ENCODE results near the gene NFIC. TPM values are rescaled to one million over a fixed set of nuclear protein-coding genes. Genes with fewer than 3 reads are reported as not detected.
A peak's percentile ranks its signal among the peaks of the same experiment; 100 is the strongest.
"Not testable (repeated sequence)": the region's sequence is repeated elsewhere in the genome, so short reads cannot be mapped to it uniquely, and the experiment has no call there.

Gene NFIC
- total RNA-seq, 2 donors from 2014 or later: 144 to 173 TPM

GRCh38 chr19:3426433-3426832 lies 60.0 kb downstream of the NFIC start:
- ATAC-seq (no peak), DNase-seq (no peak)
- intact Hi-C loops (cut with DNase I): loop anchor here (5.0 to 10.0 kb wide), 2 partner anchors 82 to 99 kb away; no protein-coding TSS in a partner anchor

- ATAC-seq, DNase-seq: not testable (repeated sequence)
- intact Hi-C loops (cut with DNase I): loop anchor here in 1 of 2 donors (10.0 kb wide), 1 partner anchor 106 kb away; no protein-coding TSS in a partner anchor
Observed at GRCh38 chr19:3430366-3430680, 63.9 kb downstream of the NFIC start.

- no peak for DNase-seq
- intact Hi-C loops (cut with DNase I): loop anchor here in 1 of 2 donors (10.0 kb wide), 1 partner anchor 107 kb away; no protein-coding TSS in a partner anchor
- ATAC-seq: no peak
Observed at GRCh38 chr19:3431760-3432397, 65.5 kb downstream of the NFIC start.

GRCh38 chr19:3433313-3433712 lies 66.9 kb downstream of the NFIC start:
- DNase-seq (no peak), ATAC-seq (no peak)
- intact Hi-C loops (cut with DNase I): loop anchor here in 1 of 2 donors (10.0 kb wide), 1 partner anchor 109 kb away; no protein-coding TSS in a partner anchor

GRCh38 chr19:3433805-3434540 lies 67.6 kb downstream of the NFIC start:
- DNase-seq (no peak), ATAC-seq (no peak)
- intact Hi-C loops (cut with DNase I): loop anchor here in 1 of 2 donors (10.0 kb wide), 1 partner anchor 109 kb away; no protein-coding TSS in a partner anchor

GRCh38 chr19:3434630-3435553 lies 68.5 kb downstream of the NFIC start:
- intact Hi-C loops (cut with DNase I): loop anchor here in 1 of 2 donors (10.0 kb wide), 1 partner anchor 110 kb away; no protein-coding TSS in a partner anchor
- peak; percentile 98 for DNase-seq
- peak; percentile 96 to 99 for ATAC-seq

- ATAC-seq (peak in 1 of 2 donors; percentile 9), DNase-seq (peak; percentile 58)
- intact Hi-C loops (cut with DNase I): no loop called here
Observed at GRCh38 chr19:3440082-3440481, 73.7 kb downstream of the NFIC start.

- DNase-seq (no peak), ATAC-seq (no peak)
- intact Hi-C loops (cut with DNase I): no loop called here
Observed at GRCh38 chr19:3441089-3441985, 75.0 kb downstream of the NFIC start.

GRCh38 chr19:3441986-3442329 lies 75.6 kb downstream of the NFIC start:
- intact Hi-C loops (cut with DNase I): no loop called here
- ATAC-seq (no peak), DNase-seq (no peak)

- intact Hi-C loops (cut with DNase I): no loop called here
- ATAC-seq (no peak), DNase-seq (no peak)
Observed at GRCh38 chr19:3442487-3443071, 76.2 kb downstream of the NFIC start.

- ATAC-seq: peak; percentile 69 to 75
- intact Hi-C loops (cut with DNase I): no loop called here
- DNase-seq: peak; percentile 83
Observed at GRCh38 chr19:3443840-3444694, 77.7 kb downstream of the NFIC start.

GRCh38 chr19:3444695-3445234 lies 78.4 kb downstream of the NFIC start:
- ATAC-seq (no peak), DNase-seq (no peak)
- intact Hi-C loops (cut with DNase I): no loop called here

- DNase-seq; intact Hi-C loops (cut with DNase I); ATAC-seq: not testable (repeated sequence)
Observed at GRCh38 chr19:3446657-3447056, 80.3 kb downstream of the NFIC start.

GRCh38 chr19:3448616-3449334 lies 82.4 kb downstream of the NFIC start:
- ATAC-seq: no peak
- intact Hi-C loops (cut with DNase I): no loop called here

GRCh38 chr19:3450796-3451411 lies 84.5 kb downstream of the NFIC start:
- intact Hi-C loops (cut with DNase I): no loop called here
- DNase-seq: peak; percentile 87
- peak; percentile 64 to 92 for ATAC-seq

More at GRCh38 chr19:3448616-3449334, 82.4 kb downstream of the NFIC start:
- DNase-seq: no peak

- ATAC-seq: no peak
- intact Hi-C loops (cut with DNase I): no loop called here
- DNase-seq: no peak
Observed at GRCh38 chr19:3451451-3451866, 85.1 kb downstream of the NFIC start.

All from left cardiac atrium (tissue), 4 donors.